ENCODE data around the gene PROCA1. TPM values are rescaled to one million over a fixed set of nuclear protein-coding genes. Genes with fewer than 3 reads are reported as not detected.

The PROCA1 gene
- total and polyA plus RNA-seq, 2 of the 13 experiments (the other 11 are each of a cell fraction or from before 2014, with no cell fraction given): 0.73 to 1.5 TPM

DNA sequence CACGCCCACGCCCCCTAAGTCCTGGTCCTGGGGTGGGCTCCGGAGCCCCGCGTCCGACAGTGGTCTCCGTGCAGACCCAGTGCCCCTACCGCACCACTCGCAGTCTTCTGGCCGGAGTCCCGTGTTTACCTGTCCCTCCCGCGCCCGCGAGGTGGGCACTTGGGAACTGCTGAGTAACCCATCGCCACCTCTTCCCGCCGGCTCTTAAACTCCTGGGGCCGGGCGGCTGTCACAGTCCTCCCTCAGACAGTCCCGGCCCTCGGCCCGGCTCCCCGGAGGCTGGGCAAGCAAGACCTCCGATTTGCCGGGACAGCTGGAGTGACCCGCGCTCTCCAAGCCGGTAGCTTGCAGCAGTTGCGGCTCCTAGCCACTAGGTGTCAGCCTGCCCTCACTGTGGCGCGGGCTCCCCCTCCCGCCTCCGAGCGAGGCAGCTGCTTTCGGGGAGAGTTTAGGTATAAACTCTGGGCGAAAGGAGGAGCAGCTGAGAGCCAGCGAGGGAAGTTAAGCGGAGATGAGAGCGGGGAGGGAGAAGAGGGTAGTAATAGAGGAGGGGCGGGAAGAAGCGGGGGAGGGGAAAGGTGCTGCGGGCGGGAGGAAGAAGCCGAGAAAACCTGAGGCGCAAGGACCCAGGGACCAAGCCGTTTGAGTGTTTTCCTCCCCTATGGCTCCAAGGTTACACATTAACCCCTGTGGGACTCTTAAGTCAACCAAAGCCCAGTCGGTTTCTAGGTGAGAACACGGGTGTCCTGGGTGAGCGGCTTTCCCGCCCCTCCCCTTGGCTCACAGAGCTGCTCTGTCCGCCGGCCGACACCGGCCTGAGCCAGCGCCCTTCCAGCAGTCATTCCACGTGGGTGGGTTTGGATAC lies 15.2 kb upstream of the PROCA1 start (continued):
- peak; percentile 56 for TF ChIP-seq HOXA3 (CRISPR knock-in tag; IDR thresholded peaks at IDR 0.05)
- peak; percentile 82 for TF ChIP-seq ZNF501 (CRISPR knock-in tag; IDR thresholded peaks at IDR 0.05)
- peak; percentile 57 for TF ChIP-seq KMT2B (CRISPR knock-in tag; IDR thresholded peaks at IDR 0.05)
- TF ChIP-seq EZH2 (conservative IDR thresholded peaks at IDR 0.05; ENCODE audit: low read depth, low read length): no peak
- peak; percentile 72; the same call in 1 of the 2 replicates for TF ChIP-seq KAT7 (CRISPR knock-in tag; IDR thresholded peaks at IDR 0.05; ENCODE audit: borderline replicate concordance)
- TF ChIP-seq EP300 (IDR thresholded peaks at IDR 0.05; ENCODE audit: low read depth in 2 of 2, low read length in 2 of 2): peak in 1 of 2 experiments; percentile 14; a peak in 1 of 4 replicates
- TF ChIP-seq EP300 (CRISPR knock-in tag; IDR thresholded peaks at IDR 0.05; ENCODE audit: borderline replicate concordance): no peak; the same call in 1 of the 2 replicates
- TF ChIP-seq RBFOX2 (IDR thresholded peaks at IDR 0.05; ENCODE audit: low read depth, low read length): 0 out of 2 replicates have a peak, but pooled peaks have one; percentile 20
- TF ChIP-seq, protein P1, sequence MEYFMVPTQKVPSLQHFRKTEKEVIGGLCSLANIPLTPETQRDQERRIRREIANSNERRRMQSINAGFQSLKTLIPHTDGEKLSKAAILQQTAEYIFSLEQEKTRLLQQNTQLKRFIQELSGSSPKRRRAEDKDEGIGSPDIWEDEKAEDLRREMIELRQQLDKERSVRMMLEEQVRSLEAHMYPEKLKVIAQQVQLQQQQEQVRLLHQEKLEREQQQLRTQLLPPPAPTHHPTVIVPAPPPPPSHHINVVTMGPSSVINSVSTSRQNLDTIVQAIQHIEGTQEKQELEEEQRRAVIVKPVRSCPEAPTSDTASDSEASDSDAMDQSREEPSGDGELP (IDR thresholded peaks at IDR 0.05; ENCODE audit: borderline replicate concordance, low read depth): peak; percentile 83
- TF ChIP-seq, protein P2, sequence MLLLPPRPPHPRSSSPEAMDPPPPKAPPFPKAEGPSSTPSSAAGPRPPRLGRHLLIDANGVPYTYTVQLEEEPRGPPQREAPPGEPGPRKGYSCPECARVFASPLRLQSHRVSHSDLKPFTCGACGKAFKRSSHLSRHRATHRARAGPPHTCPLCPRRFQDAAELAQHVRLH (CRISPR knock-in tag; IDR thresholded peaks at IDR 0.05; ENCODE audit: borderline replicate concordance, low read depth): peak; percentile 67; the same call in 1 of the 2 replicates
- TF ChIP-seq, protein P3, sequence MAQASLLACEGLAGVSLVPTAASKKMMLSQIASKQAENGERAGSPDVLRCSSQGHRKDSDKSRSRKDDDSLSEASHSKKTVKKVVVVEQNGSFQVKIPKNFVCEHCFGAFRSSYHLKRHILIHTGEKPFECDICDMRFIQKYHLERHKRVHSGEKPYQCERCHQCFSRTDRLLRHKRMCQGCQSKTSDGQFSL (CRISPR knock-in tag; IDR thresholded peaks at IDR 0.05): peak; percentile 33; the same call in 1 of the 2 replicates
- TF ChIP-seq ZBTB8A (CRISPR knock-in tag; IDR thresholded peaks at IDR 0.05; ENCODE audit: borderline replicate concordance, low read depth): 0 out of 2 replicates have a peak, but pooled peaks have one; percentile 35
- TF ChIP-seq MAFK (conservative IDR thresholded peaks at IDR 0.05 in 1 of 2, IDR thresholded peaks at IDR 0.05 in 1 of 2; ENCODE audit: low read length in 2 of 2): peak in 1 of 2 experiments; percentile 38; a peak in 1 of 4 replicates
- no peak for TF ChIP-seq NONO (IDR thresholded peaks at IDR 0.05)
- TF ChIP-seq NONO (CRISPR knock-in tag; conservative IDR thresholded peaks at IDR 0.05): peak; percentile 68
- TF ChIP-seq TOE1 (CRISPR knock-in tag; IDR thresholded peaks at IDR 0.05): no peak
- TF ChIP-seq SRSF4 (IDR thresholded peaks at IDR 0.05; ENCODE audit: low read depth, low read length, poor library complexity, severe bottlenecking): no peak
- TF ChIP-seq NCOA2 (CRISPR knock-in tag; IDR thresholded peaks at IDR 0.05): 0 out of 2 replicates have a peak, but pooled peaks have one; percentile 22
- peak; percentile 45; the same call in 1 of the 2 replicates for TF ChIP-seq MED1 (CRISPR knock-in tag; IDR thresholded peaks at IDR 0.05)
- TF ChIP-seq CCAR2 (optimal IDR thresholded peaks at IDR 0.05; ENCODE audit: low read depth, low read length): peak; percentile 27
- TF ChIP-seq, protein P4, sequence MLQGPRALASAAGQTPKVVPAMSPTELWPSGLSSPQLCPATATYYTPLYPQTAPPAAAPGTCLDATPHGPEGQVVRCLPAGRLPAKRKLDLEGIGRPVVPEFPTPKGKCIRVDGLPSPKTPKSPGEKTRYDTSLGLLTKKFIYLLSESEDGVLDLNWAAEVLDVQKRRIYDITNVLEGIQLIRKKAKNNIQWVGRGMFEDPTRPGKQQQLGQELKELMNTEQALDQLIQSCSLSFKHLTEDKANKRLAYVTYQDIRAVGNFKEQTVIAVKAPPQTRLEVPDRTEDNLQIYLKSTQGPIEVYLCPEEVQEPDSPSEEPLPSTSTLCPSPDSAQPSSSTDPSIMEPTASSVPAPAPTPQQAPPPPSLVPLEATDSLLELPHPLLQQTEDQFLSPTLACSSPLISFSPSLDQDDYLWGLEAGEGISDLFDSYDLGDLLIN (CRISPR knock-in tag; IDR thresholded peaks at IDR 0.05; ENCODE audit: borderline replicate concordance): peak; percentile 21; the same call in 1 of the 2 replicates
- TF ChIP-seq, protein P5, sequence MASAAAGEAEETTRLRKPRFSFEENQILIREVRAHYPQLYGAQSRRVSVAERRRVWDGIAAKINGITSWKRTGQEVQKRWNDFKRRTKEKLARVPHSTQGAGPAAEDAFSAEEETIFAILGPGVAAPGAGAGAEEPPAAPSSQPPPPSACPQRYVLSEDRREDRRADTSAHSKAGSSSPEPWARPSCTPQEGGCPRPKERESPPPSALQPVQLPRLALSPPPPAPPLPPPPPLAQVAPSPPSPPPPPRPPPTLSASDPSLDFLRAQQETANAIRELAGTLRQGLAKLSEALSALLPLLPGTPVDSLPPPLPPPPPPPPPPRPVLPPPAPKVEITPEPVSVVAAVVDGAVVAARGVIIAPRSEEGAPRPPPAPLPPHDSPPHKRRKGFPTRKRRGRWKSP (CRISPR knock-in tag; IDR thresholded peaks at IDR 0.05): peak; percentile 55; the same call in 1 of the 2 replicates
- 0 out of 2 replicates have a peak, but pooled peaks have one; percentile 73 for TF ChIP-seq ZNF230 (CRISPR knock-in tag; IDR thresholded peaks at IDR 0.05)
- 0 out of 2 replicates have a peak, but pooled peaks have one; percentile 17 for TF ChIP-seq XBP1 (CRISPR knock-in tag; IDR thresholded peaks at IDR 0.05)
- no peak for TF ChIP-seq ZBTB3 (CRISPR knock-in tag; IDR thresholded peaks at IDR 0.05; ENCODE audit: borderline replicate concordance, low read depth)
- 0 out of 2 replicates have a peak, but pooled peaks have one; percentile 21 for TF ChIP-seq ZNF256 (CRISPR knock-in tag; conservative IDR thresholded peaks at IDR 0.05)

All from HepG2 (cell line).